Activated B cell treated with CpG ODN at 0.5 μM for 24 hours (primary cell): ENCODE data around the gene FHOD3. TPM values are rescaled to one million over a fixed set of nuclear protein-coding genes. Genes with fewer than 3 reads are reported as not detected.

ENCODE experiments used
- ATAC-seq: fragments of 200-7000 bp; cut with Tn5 transposase; one replicate; pipeline ENCODE4 v1.10.0; 2021; ENCODE audit warnings: low read depth, mild to moderate bottlenecking, moderate library complexity
- CTCF ChIA-PET: fragments of 350-600 bp; sonication (Branson Sonifier 250); formaldehyde crosslinking; loops from one replicate; lab custom pipeline; 2021; ENCODE audit warnings: antibody characterized with exemption; lab: Charles Lee
- POLR2A ChIA-PET: fragments of 350-600 bp; sonication (Branson Sonifier 250); formaldehyde crosslinking; loops from one replicate; lab custom pipeline; 2021; ENCODE audit warnings: antibody characterized with exemption; lab: Charles Lee
- DNase-seq: peaks from one replicate; pipeline ENCODE4 v3.0.0; 2022
- H3K27ac Mint-ChIP-seq: one replicate; pipeline ENCODE4 v1.8.0; 2020; ENCODE audit warnings: mixed read lengths
- H3K27me3 Mint-ChIP-seq: one replicate; pipeline ENCODE4 v1.8.0; 2021; ENCODE audit warnings: mixed read lengths
- H3K36me3 Mint-ChIP-seq: one replicate; pipeline ENCODE4 v1.8.0; 2021; ENCODE audit warnings: low read depth, mixed read lengths
- H3K4me1 Mint-ChIP-seq: one replicate; pipeline ENCODE4 v1.8.0; 2021; ENCODE audit warnings: mixed read lengths
- H3K4me3 Mint-ChIP-seq: one replicate; pipeline ENCODE4 v1.8.0; 2020; ENCODE audit warnings: mild to moderate bottlenecking, mixed read lengths
- H3K9me3 Mint-ChIP-seq: one replicate; pipeline ENCODE4 v1.8.0; 2020; ENCODE audit warnings: mixed read lengths
- intact Hi-C: fragments of 100-400 bp; cut with micrococcal nuclease; formaldehyde crosslinking; loops from one replicate; pipeline ENCODE4 v1.15.1; 2024
- total RNA-seq: library from RNA; stranded (reverse); gene quantifications from 2 replicates; pipeline ENCODE4 v1.2.3, GENCODE V29; 2022
- TF ChIP-seq, protein P1 (sequence below): fragments of 200-600 bp; IDR thresholded peaks from one replicate; pipeline ENCODE4 v1.8.0; 2022; ENCODE audit warnings: antibody characterized with exemption, mild to moderate bottlenecking

FHOD3 gene
- total RNA-seq, 1 donor from 2014 or later: not detected

DNA sequence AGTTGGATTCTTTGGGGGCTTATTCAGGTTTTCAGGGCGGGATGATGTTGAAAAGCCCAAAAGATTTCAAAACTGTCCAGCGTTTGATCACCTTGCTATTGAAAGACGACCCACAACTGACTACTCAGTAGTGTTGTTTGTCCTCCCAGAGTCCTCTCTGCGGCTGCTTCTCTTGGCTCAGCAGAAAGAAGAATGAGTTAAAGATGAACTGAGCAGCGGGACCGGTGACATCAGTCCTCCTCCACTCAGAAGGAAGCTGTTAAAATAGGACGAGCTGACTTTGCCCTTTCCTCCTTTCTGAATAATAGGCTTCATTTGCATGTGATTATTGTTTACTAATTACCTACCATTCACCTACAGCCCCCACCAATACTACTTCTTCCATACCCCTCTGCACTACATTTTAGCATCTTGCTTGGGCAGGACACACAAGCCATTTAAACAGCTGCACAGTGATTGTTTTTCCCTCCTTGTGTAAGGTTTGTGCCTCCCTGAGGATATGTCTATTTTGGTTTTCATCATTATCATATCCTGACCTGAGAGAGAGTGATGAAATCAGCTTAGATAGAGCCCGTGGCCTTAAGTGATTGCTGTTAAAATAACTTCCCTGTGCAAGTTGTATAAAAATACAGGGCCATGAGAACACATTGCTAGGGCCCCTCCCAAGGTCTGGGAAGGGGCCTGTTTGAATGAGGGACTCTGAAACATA lies 261.8 kb downstream of the FHOD3 start:
- no peak for DNase-seq
- Mint-ChIP-seq H3K4me3 (no peak overlapping the region), H3K36me3 (no peaks in the 10 kb centered on the region), H3K4me1 (no peaks in the 10 kb centered on the region), H3K9me3 (peaks cover 2% of the 10 kb centered on the region), H3K27me3 (peaks cover 9% of the 10 kb centered on the region), H3K27ac (no peak overlapping the region)
- ATAC-seq: no peak
- CTCF ChIA-PET: no interaction called here
- intact Hi-C loops: no loop called here
- TF ChIP-seq, protein P1, sequence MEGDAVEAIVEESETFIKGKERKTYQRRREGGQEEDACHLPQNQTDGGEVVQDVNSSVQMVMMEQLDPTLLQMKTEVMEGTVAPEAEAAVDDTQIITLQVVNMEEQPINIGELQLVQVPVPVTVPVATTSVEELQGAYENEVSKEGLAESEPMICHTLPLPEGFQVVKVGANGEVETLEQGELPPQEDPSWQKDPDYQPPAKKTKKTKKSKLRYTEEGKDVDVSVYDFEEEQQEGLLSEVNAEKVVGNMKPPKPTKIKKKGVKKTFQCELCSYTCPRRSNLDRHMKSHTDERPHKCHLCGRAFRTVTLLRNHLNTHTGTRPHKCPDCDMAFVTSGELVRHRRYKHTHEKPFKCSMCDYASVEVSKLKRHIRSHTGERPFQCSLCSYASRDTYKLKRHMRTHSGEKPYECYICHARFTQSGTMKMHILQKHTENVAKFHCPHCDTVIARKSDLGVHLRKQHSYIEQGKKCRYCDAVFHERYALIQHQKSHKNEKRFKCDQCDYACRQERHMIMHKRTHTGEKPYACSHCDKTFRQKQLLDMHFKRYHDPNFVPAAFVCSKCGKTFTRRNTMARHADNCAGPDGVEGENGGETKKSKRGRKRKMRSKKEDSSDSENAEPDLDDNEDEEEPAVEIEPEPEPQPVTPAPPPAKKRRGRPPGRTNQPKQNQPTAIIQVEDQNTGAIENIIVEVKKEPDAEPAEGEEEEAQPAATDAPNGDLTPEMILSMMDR: no peak
- POLR2A ChIA-PET: no interaction called here

DNA sequence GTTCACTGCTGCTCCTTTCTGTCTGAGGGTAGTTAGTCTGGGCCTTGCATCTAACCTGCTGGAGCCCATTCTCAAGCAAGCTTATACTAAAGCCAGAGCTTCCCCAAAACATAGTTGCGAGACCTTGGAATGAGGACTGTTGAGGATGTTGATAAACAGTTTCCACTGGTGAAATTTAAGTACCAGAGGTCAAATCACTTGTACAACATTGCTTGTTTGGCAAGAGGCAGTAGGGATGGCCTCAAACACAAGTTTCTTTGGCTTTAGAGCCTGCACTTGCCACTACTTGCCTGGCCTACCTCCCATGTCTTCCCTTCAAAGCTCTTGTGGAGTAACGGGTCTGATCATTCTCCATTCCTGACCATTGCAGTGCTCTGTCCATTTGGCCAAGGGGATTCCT lies 262.7 kb downstream of the FHOD3 start:
- CTCF ChIA-PET: no interaction called here
- TF ChIP-seq, protein P1: no peak

DNA sequence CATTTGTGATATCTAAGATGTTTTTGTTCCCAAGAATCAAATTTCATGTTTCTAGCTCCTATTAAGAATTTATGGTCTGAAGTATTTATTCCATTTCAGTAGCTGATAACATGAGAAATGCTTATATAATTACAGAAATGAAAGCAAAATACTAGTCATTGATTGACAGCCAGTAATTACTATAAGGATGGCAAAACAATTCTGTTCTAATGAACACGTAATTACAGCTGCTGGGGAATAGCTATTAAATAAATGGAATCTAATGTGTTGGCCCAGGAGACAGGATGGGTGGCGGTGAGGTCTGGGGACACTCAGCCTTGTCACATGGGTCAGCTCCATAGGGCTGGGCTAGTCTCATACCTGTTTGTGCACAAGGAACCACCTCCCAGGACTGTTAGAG lies 263.5 kb downstream of the FHOD3 start:
- CTCF ChIA-PET: no interaction called here
- POLR2A ChIA-PET: no interaction called here
- TF ChIP-seq, protein P1: no peak
- no peak for ATAC-seq
- Mint-ChIP-seq H3K9me3 (peaks cover 2% of the 10 kb centered on the region), H3K36me3 (no peaks in the 10 kb centered on the region), H3K4me1 (no peaks in the 10 kb centered on the region), H3K27ac (no peak overlapping the region), H3K27me3 (peaks cover 16% of the 10 kb centered on the region), H3K4me3 (no peak overlapping the region)
- no peak for DNase-seq
- intact Hi-C loops: no loop called here

More for the DNA sequence above, 262.7 kb downstream of the FHOD3 start:
- DNase-seq (no peak), ATAC-seq (no peak)
- intact Hi-C loops: no loop called here
- Mint-ChIP-seq H3K27ac (no peak overlapping the region), H3K27me3 (peaks cover 13% of the 10 kb centered on the region), H3K9me3 (peaks cover 2% of the 10 kb centered on the region), H3K4me3 (no peak overlapping the region), H3K36me3 (no peaks in the 10 kb centered on the region), H3K4me1 (no peaks in the 10 kb centered on the region)
- POLR2A ChIA-PET: no interaction called here

DNA sequence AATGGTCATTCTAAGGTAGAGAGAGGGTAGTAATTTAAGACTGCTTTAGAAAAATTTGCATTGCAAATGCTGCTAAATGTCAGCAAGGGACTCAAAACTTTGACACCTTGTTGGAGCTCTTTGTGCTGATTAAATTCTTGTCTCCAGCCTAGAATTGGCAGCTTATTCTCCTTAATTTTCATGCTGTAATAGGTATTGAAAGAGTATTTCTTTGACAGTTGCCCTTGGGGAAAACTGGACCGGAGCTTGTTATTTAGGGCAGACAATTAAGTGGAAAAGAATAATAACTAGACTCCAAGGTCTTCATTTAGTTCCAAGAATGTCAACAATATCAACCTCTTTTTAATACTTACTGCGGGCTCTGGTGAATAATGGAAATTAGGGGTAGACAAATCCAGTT lies 267.3 kb downstream of the FHOD3 start:
- Mint-ChIP-seq H3K27me3 (peaks cover 24% of the 10 kb centered on the region), H3K27ac (no peak overlapping the region), H3K4me1 (no peaks in the 10 kb centered on the region), H3K36me3 (no peaks in the 10 kb centered on the region), H3K4me3 (no peak overlapping the region), H3K9me3 (no peaks in the 10 kb centered on the region)
- ATAC-seq (no peak), DNase-seq (no peak)
- intact Hi-C loops: no loop called here
- TF ChIP-seq, protein P1: no peak
- CTCF ChIA-PET: no interaction called here
- POLR2A ChIA-PET: no interaction called here

DNA sequence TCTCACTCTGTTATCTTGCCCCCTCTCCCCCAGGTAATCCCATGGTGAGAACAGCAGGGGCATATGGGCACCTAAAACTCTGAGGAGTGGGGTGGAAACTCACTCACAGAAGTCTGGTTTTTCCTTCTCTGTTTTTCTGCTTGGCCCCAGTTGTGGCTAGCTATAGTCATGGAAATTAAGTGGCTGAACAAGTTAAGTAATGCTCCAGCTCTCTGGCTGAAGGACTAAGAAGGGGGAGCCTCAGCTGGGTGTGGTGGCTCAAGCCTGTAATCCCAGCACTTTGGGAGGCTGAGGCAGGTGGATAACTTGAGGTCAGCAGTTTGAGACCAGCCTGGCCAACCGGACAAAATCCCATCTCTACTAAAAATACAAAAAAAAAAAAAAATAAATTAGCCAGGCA lies 270.3 kb downstream of the FHOD3 start:
- H3K9me3 Mint-ChIP-seq: no peaks in the 10 kb centered on the region
- intact Hi-C loops: no loop called here
- no peaks in the 10 kb centered on the region for H3K36me3 Mint-ChIP-seq
- DNase-seq: no peak
- ATAC-seq: no peak
- peaks cover 23% of the 10 kb centered on the region for H3K27me3 Mint-ChIP-seq
- no peak overlapping the region for H3K4me3 Mint-ChIP-seq
- H3K4me1 Mint-ChIP-seq: no peaks in the 10 kb centered on the region
- H3K27ac Mint-ChIP-seq: no peak overlapping the region
- ChIA-PET CTCF (no interaction called here), POLR2A (no interaction called here)
- TF ChIP-seq, protein P1: no peak
